Measurements from ENCODE around the gene ZDHHC3.
A peak's percentile ranks its signal among the peaks of the same experiment; 100 is the strongest.

The ZDHHC3 gene

GRCh38 chr3:44918087-44918486, 57.9 kb downstream of the ZDHHC3 start:
- no peaks in the 10 kb centered on the region for H3F3A ChIP-seq (ENCODE audit: insufficient read depth, low read length)
- TF ChIP-seq EZH2 (IDR thresholded peaks at IDR 0.05; ENCODE audit: borderline replicate concordance, low read length) (no peak), CTCF (IDR thresholded peaks at IDR 0.05; ENCODE audit: low read length) (no peak)
- H3K9ac ChIP-seq (ENCODE audit: low read length) = no peak overlapping the region
- no peak overlapping the region for H3K4me3 ChIP-seq (ENCODE audit: low read depth, low read length, poor library complexity, severe bottlenecking)
- H4K20me1 ChIP-seq (ENCODE audit: insufficient read depth, low read length) = no peaks in the 10 kb centered on the region
- H3K9me3 ChIP-seq (ENCODE audit: low read length) = no peaks in the 10 kb centered on the region
- H3K79me2 ChIP-seq (ENCODE audit: insufficient read depth, low read length) = no peaks in the 10 kb centered on the region
- H3K9me2 ChIP-seq (ENCODE audit: low read depth, low read length) = no peaks in the 10 kb centered on the region
- H2AFZ ChIP-seq (ENCODE audit: low read length) = no peak overlapping the region
- no peak overlapping the region for H3K27ac ChIP-seq (ENCODE audit: low read depth, low read length, poor library complexity, severe bottlenecking)
- no peak overlapping the region for H3K4me2 ChIP-seq (ENCODE audit: low read length)
- no peaks in the 10 kb centered on the region for H3K27me3 ChIP-seq (ENCODE audit: insufficient read depth, low read length)
- no peaks in the 10 kb centered on the region for H3K4me1 ChIP-seq (ENCODE audit: insufficient read depth, low read length, severe bottlenecking)
- peaks cover 9% of the 10 kb centered on the region; the same call in 1 of the 2 replicates for H3K36me3 ChIP-seq (ENCODE audit: insufficient read depth, low read length)

- Histone ChIP-seq H3K4me2 (ENCODE audit: low read length) (no peak overlapping the region), H3K9ac (ENCODE audit: low read length) (no peak overlapping the region), H2AFZ (ENCODE audit: low read length) (no peak overlapping the region), H3K4me1 (ENCODE audit: insufficient read depth, low read length, severe bottlenecking) (no peaks in the 10 kb centered on the region), H3K9me3 (ENCODE audit: low read length) (no peaks in the 10 kb centered on the region), H3K36me3 (ENCODE audit: insufficient read depth, low read length) (no peaks in the 10 kb centered on the region), H3K27ac (ENCODE audit: low read depth, low read length, poor library complexity, severe bottlenecking) (no peak overlapping the region), H3K9me2 (ENCODE audit: low read depth, low read length) (no peaks in the 10 kb centered on the region), H4K20me1 (ENCODE audit: insufficient read depth, low read length) (no peaks in the 10 kb centered on the region), H3F3A (ENCODE audit: insufficient read depth, low read length) (no peaks in the 10 kb centered on the region), H3K27me3 (ENCODE audit: insufficient read depth, low read length) (no peaks in the 10 kb centered on the region), H3K79me2 (ENCODE audit: insufficient read depth, low read length) (no peaks in the 10 kb centered on the region), H3K4me3 (ENCODE audit: low read depth, low read length, poor library complexity, severe bottlenecking) (no peak overlapping the region)
- no peak for TF ChIP-seq EZH2 (IDR thresholded peaks at IDR 0.05; ENCODE audit: borderline replicate concordance, low read length)
- TF ChIP-seq CTCF (IDR thresholded peaks at IDR 0.05; ENCODE audit: low read length) = no peak
Observed at GRCh38 chr3:44915702-44916438, 60.1 kb downstream of the ZDHHC3 start.

- no peaks in the 10 kb centered on the region for H3K9me2 ChIP-seq (ENCODE audit: low read depth, low read length)
- H3K27me3 ChIP-seq (ENCODE audit: insufficient read depth, low read length) = no peaks in the 10 kb centered on the region
- H3K79me2 ChIP-seq (ENCODE audit: insufficient read depth, low read length) = no peaks in the 10 kb centered on the region
- H3K36me3 ChIP-seq (ENCODE audit: insufficient read depth, low read length) = no peaks in the 10 kb centered on the region
- H3K4me3 ChIP-seq (ENCODE audit: low read depth, low read length, poor library complexity, severe bottlenecking) = no peak overlapping the region
- no peak overlapping the region for H3K9ac ChIP-seq (ENCODE audit: low read length)
- TF ChIP-seq EZH2 (IDR thresholded peaks at IDR 0.05; ENCODE audit: borderline replicate concordance, low read length) (no peak), CTCF (IDR thresholded peaks at IDR 0.05; ENCODE audit: low read length) (peak; percentile 45)
- H4K20me1 ChIP-seq (ENCODE audit: insufficient read depth, low read length) = no peaks in the 10 kb centered on the region
- no peak overlapping the region for H2AFZ ChIP-seq (ENCODE audit: low read length)
- H3K4me2 ChIP-seq (ENCODE audit: low read length) = no peak overlapping the region
- no peaks in the 10 kb centered on the region for H3K4me1 ChIP-seq (ENCODE audit: insufficient read depth, low read length, severe bottlenecking)
- no peaks in the 10 kb centered on the region; the same call in 1 of the 2 replicates for H3K9me3 ChIP-seq (ENCODE audit: low read length)
- no peak overlapping the region for H3K27ac ChIP-seq (ENCODE audit: low read depth, low read length, poor library complexity, severe bottlenecking)
- H3F3A ChIP-seq (ENCODE audit: insufficient read depth, low read length) = no peaks in the 10 kb centered on the region
Observed at GRCh38 chr3:44914936-44915335, 61.0 kb downstream of the ZDHHC3 start.

All from OCI-LY1 (cell line).